GM18909 (cell line): Measurements from ENCODE around the gene BCL2.

ENCODE experiments used
- ATAC-seq: cut with Tn5 transposase; IDR thresholded peaks from one replicate; pipeline ENCODE4 v1.9.1; 2021; ENCODE audit warnings: mild to moderate bottlenecking; ENCODE audit not compliant: unreplicated experiment, poor library complexity

The BCL2 gene

GRCh38 chr18:63078471-63078870 is 241.1 kb downstream of the BCL2 start:
- ATAC-seq = peak; percentile 88

GRCh38 chr18:63074981-63075404 is 244.6 kb downstream of the BCL2 start:
- peak; percentile 57 for ATAC-seq

GRCh38 chr18:63073481-63073880 is 246.1 kb downstream of the BCL2 start:
- ATAC-seq = peak; percentile 46
